ENCODE results near the gene BCAS4.
A peak's percentile ranks its signal among the peaks of the same experiment; 100 is the strongest.

Gene BCAS4

DNA sequence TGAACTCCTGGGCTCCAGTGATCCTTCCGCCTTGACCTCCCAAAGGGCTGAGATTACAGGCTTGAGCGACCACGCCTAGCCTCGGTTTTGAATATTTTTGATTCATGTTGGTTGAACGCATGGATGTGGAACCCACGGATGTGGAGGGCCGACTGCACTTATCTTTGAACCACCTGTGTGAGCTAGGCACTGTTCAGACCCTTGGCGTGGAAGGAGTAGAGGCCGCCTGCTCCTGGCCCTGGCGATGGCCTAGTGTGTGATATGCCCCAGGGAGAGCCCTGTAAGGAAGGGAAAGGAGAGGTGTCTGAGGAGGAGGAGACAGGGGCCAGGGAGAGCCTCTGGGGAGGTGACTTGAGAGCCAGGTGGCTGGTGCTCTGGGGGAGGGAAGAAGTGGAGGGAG lies 64.3 kb downstream of the BCAS4 start:
- no peaks in the 10 kb centered on the region for H3K4me1 Mint-ChIP-seq (ENCODE audit: low read depth)
- H3K9me3 Mint-ChIP-seq = no peaks in the 10 kb centered on the region
- H3K27ac Mint-ChIP-seq = no peak overlapping the region
- H3K27me3 Mint-ChIP-seq = no peaks in the 10 kb centered on the region
- no peak overlapping the region for H3K4me3 Mint-ChIP-seq
- H3K36me3 Mint-ChIP-seq (ENCODE audit: low read depth) = peaks cover 5% of the 10 kb centered on the region

DNA sequence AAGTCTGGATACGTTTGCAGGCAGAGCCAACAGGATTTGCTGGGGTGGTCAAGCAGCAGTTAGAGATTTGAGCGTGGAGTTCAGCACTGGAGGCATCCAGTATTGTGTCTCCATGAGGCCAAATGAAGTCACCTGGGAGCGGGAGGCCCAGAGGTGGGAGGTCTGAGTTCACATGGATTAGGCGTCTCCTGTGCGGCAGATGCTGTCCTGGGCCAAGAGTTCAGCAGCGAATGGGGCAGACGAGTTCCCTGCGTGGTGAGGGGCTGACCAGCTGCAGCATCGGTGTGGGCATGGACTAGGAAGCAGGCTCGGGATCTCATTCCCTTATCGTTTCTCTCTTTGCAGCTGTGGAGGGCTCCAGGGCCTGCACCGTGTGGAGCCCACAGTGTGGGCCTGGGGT lies 66.2 kb downstream of the BCAS4 start:
- no peaks in the 10 kb centered on the region for H3K36me3 Mint-ChIP-seq (ENCODE audit: low read depth)
- H3K4me3 Mint-ChIP-seq = no peak overlapping the region
- H3K27ac Mint-ChIP-seq = no peak overlapping the region
- H3K27me3 Mint-ChIP-seq = no peaks in the 10 kb centered on the region
- H3K9me3 Mint-ChIP-seq = no peaks in the 10 kb centered on the region
- H3K4me1 Mint-ChIP-seq (ENCODE audit: low read depth) = no peaks in the 10 kb centered on the region

DNA sequence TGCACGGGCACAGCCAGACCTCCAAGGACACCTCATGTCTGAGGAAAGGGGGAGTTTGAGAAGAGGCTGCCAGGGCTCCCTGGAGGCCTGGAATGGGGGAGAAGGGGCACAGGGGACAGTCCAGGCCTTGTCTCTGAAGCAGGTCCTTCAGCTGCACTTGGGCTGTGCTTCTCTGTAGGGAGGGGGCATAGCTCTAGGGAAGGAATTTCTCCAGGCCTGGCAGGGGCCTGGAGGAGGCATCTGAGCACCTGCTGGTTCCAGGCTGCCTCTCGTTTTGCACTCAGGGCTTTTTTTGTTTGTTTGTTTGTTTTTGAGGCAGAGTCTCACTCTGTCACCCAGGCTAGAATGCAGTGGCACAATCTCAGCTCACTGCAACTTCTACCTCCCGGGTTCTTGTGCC lies 67.7 kb downstream of the BCAS4 start:
- Mint-ChIP-seq H3K36me3 (ENCODE audit: low read depth) (no peaks in the 10 kb centered on the region), H3K27me3 (no peaks in the 10 kb centered on the region), H3K4me3 (no peak overlapping the region), H3K4me1 (ENCODE audit: low read depth) (no peaks in the 10 kb centered on the region), H3K27ac (no peak overlapping the region), H3K9me3 (no peaks in the 10 kb centered on the region)

DNA sequence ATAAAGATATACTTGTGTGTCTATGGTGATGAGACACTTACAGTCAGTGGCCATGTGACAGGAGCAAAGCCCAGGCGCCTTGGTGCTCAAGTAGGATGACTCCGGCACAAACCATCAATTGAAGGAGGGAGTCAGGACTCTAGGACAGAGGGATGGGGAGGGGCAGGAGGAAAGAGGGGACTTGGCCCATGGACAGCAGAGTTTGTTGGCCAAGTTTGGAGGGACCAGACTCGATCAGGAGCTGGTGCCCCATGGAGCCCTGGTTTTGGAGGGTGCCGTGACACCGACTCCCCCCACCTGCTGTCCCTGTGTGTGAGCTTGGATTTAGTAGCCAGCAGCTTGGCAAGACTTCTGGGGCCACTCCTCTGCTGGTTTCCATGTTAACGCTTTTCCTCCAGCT lies 70.3 kb downstream of the BCAS4 start:
- no peaks in the 10 kb centered on the region for H3K27me3 Mint-ChIP-seq
- no peak overlapping the region for H3K4me3 Mint-ChIP-seq
- H3K9me3 Mint-ChIP-seq = no peaks in the 10 kb centered on the region
- no peaks in the 10 kb centered on the region for H3K4me1 Mint-ChIP-seq (ENCODE audit: low read depth)
- H3K36me3 Mint-ChIP-seq (ENCODE audit: low read depth) = peaks cover 5% of the 10 kb centered on the region
- no peak overlapping the region for H3K27ac Mint-ChIP-seq

DNA sequence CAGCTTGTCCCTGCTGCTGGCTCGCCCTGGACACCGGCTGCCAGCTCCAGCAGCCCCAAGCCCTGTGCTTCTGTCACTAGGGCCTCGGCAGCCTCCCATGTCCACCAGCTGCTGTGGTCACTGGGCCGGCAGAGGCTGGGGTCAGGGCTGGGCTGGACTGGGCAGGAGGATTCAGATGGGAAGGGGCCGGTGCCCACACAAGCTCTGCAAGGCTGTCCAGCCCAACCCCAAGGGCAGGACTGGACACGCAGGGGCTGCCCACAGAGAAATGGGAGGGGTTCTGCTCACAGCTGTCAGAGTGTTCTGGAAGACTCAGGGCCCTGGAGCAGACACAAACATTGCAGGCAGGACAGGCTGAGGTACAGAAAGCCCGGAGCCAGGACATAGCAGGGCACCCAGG lies 70.7 kb downstream of the BCAS4 start:
- Mint-ChIP-seq H3K36me3 (ENCODE audit: low read depth) (peaks cover 5% of the 10 kb centered on the region), H3K4me3 (no peak overlapping the region), H3K27ac (no peak overlapping the region), H3K27me3 (no peaks in the 10 kb centered on the region), H3K9me3 (no peaks in the 10 kb centered on the region), H3K4me1 (ENCODE audit: low read depth) (no peaks in the 10 kb centered on the region)

DNA sequence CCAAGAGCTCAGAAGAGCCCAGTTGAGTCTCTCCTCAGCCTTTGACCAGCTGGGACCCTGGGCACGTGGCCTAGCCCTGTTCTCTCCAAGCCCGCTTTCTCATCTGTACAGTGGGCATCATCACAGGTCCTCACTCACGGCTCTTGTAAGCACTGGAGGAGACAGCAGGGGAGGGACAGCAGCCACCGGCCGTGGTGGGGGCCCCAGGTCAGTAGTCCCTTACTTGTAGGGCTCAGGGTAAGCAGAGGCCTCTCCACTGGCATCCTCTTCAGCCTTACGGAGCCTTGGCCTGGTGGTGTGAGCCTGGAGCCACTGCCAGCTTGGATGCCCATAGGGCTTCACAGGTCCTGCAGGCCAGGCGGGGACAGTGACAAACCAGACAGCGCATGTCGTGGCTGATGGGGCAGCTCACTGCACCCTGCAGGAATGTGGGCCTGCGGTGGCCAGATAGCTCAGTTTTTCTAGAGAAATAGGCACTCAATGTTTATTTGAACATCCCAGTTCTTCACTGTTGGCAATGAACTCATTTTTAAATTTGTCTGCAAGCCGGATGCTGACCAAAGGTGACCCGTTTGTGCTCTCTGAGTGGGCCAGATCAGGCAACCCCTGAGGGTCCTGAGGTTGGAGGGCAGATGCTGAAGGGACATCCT lies 71.3 kb downstream of the BCAS4 start:
- Mint-ChIP-seq H3K36me3 (ENCODE audit: low read depth) (peaks cover 5% of the 10 kb centered on the region), H3K4me3 (no peak overlapping the region), H3K27me3 (no peaks in the 10 kb centered on the region), H3K27ac (no peak overlapping the region), H3K9me3 (no peaks in the 10 kb centered on the region), H3K4me1 (ENCODE audit: low read depth) (no peaks in the 10 kb centered on the region)

DNA sequence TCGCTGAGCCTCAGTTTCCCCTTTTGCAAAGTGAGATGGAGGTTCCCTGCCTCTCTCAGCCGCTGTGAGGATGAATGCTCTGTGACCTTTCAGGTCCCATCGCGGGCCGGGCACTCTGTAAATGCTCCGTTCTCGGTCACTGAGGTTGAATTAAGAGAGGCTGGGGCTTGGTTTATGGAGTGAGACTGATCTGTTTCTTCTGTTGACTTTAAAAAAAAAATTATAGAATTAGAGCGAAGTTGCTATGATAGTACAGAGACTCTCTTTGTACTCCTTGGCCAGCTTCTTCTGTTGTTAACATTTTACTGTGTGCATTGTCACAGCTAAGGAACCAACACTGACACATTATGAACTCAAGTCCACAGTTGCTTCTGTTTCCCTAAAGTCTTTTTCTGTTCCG lies 72.0 kb downstream of the BCAS4 start:
- H3K27ac Mint-ChIP-seq = no peak overlapping the region
- no peaks in the 10 kb centered on the region for H3K9me3 Mint-ChIP-seq
- no peaks in the 10 kb centered on the region for H3K27me3 Mint-ChIP-seq
- peaks cover 5% of the 10 kb centered on the region for H3K36me3 Mint-ChIP-seq (ENCODE audit: low read depth)
- no peak overlapping the region for H3K4me3 Mint-ChIP-seq
- no peaks in the 10 kb centered on the region for H3K4me1 Mint-ChIP-seq (ENCODE audit: low read depth)

DNA sequence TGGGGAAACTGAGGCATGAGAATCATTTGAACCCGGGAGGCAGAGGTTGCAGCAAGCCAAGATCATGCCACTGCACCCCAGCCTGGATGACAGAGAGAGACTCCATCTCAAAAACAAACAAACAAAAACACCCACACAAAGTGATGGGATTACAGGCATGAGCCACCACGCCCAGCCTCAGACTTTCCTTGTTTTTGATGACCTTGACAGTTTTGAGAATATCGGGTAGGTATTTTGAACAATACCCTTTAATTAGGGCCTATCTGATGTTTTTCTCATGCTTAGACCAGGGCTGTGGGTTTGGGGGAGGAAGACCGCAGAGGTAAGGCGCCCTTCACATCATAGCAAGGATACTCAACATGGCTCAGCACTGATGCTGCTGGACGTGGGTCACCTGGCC lies 72.9 kb downstream of the BCAS4 start:
- Mint-ChIP-seq H3K4me3 (no peak overlapping the region), H3K4me1 (ENCODE audit: low read depth) (no peaks in the 10 kb centered on the region), H3K36me3 (ENCODE audit: low read depth) (peaks cover 5% of the 10 kb centered on the region), H3K27ac (no peak overlapping the region), H3K27me3 (no peaks in the 10 kb centered on the region), H3K9me3 (no peaks in the 10 kb centered on the region)

DNA sequence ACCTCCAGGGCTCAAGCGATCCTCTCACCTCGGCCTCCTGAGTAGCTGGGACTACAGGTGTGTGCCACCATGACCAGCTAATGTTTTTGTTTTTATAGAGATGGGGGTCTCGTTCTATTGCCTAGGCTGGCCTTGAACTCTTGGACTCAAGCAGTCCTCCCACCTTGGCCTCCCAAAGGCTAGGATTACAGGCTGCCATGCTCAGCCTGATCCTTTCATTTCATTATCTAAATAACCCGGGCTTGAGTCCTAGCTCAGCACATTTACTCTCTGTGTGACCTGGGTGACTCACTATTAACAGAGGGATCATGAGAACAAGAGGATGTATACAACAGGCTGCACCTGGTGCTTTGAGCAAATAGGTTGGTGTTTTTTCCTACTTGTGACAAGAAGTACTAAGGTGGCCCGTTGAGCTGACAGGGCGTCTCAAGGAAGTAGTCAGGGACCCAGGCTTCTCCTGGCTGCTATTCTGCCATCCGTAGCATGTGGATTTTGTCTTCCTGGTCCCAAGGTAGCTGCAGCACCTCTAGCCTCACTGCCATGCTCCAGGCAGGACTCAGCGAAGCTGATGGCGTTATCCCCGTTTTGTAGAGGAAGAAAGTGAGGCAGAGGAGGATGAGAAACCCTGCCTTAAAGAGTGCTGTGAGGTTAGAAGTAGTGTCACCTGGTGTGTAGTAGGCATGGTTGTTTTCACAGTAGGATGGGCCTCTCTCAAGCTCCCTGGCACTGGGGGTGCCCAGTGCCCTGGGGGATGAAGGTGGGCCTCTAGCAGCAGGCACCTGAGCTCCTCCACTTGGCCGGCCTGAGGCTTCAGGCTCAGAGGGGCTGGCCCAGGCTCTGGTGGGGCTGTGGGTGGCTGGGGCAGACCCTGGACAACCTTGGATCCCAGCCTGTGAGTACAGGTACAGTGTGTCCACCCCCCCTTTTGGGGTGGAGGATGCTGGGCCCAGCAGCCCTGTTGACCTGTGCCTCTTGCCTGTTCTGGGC lies 73.9 kb downstream of the BCAS4 start:
- Mint-ChIP-seq H3K36me3 (ENCODE audit: low read depth) (peaks cover 5% of the 10 kb centered on the region), H3K27me3 (no peaks in the 10 kb centered on the region), H3K4me3 (no peak overlapping the region), H3K9me3 (no peaks in the 10 kb centered on the region), H3K27ac (no peak overlapping the region), H3K4me1 (ENCODE audit: low read depth) (no peaks in the 10 kb centered on the region)

DNA sequence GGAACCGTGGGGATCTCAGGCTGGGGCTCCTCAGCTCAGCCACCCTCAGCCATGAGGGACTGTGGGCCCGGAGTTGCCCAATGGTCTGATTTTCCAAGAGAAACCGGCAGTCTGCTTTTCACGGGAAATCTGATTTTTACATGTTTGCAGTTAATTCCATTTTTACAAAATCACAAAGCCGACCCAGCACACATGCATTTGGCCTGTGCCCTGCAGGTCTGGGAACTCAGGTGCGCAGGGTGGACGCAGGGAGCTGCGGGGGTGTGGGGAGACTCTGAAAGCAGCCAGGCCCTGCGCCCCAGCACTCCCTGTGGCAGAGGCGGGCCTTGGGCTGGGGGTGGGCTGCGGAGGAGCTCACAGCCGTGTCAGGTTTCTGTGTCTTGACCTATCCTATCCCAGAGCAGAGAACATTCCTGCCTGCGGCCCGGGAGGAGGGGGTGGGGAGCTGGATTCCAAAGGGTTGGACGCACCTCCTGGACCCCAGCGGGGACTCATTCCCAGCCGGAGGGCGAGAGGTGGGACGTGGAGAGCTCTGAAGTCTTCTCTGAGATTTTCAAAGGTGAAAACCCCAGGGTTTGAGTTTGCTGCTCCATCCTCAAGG lies 75.8 kb downstream of the BCAS4 start:
- Mint-ChIP-seq H3K4me1 (ENCODE audit: low read depth) (no peaks in the 10 kb centered on the region), H3K36me3 (ENCODE audit: low read depth) (peaks cover 5% of the 10 kb centered on the region), H3K27ac (no peak overlapping the region), H3K4me3 (no peak overlapping the region), H3K9me3 (no peaks in the 10 kb centered on the region), H3K27me3 (no peaks in the 10 kb centered on the region)

DNA sequence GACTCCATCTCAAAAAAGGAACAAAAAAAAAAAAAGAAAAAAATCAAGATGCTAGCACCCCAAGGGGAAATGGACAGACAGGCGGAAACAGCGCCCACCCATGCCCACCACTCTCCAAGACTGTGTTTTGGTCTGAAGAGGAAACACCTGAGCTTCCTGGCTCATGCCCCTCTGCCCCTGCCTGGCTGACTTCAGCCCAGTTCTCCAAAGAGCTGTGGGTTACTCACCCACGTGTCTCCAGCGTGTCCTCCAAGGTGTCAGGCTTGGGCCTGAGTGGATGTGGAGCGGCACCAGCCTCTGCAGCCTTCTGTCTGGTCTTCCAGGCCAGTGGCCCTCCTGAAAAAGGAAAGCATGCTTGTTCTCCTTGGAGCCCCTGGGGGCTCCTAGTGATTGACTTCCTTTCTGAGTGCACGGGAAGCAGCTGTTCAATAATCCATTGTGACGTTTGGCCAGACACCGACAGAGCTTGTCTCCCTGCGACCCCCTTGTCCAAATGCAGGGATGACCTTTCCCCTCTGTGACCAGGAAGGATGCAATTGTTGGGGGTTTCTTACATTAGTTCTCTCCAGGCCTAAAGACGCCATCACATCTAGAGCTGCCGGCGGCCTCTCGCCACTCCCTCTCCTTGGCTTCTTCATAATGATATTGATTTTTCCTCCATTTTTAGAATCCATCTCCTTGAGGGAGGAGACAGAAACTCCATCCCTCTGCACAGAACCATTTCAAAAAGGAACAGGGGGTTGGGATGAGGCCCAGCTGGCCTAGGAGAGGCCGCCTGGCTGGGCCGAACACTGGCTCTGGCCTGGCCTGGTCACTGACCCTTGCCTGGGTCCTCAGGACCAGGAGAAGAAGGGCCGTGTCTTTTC lies 77.9 kb downstream of the BCAS4 start:
- no peaks in the 10 kb centered on the region for H3K4me1 Mint-ChIP-seq (ENCODE audit: low read depth)
- H3K4me3 Mint-ChIP-seq = no peak overlapping the region
- no peaks in the 10 kb centered on the region for H3K9me3 Mint-ChIP-seq
- no peaks in the 10 kb centered on the region for H3K27me3 Mint-ChIP-seq
- H3K27ac Mint-ChIP-seq = no peak overlapping the region
- peaks cover 13% of the 10 kb centered on the region for H3K36me3 Mint-ChIP-seq (ENCODE audit: low read depth)

DNA sequence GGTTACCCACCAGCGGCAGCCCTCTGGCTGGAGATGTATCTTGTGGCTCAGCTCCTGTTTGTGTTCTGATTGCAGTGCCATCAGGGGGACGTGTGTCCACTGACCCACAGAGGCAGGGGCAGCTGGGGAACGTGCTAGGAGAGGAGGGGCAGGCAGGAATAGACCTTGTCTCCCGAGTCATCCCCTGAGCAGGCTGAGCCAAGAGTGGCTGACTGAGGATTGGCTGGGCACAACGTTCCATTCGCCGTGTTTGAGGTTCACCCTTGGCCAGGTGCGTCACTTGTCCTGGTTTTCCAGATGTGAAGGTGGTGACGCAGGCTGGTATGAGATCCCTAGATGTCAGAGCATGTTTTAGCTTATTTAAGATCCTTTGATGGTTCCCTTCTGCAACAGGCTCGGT lies 78.7 kb downstream of the BCAS4 start:
- Mint-ChIP-seq H3K4me3 (no peak overlapping the region), H3K36me3 (ENCODE audit: low read depth) (peaks cover 8% of the 10 kb centered on the region), H3K27ac (peak overlapping the region; percentile 71), H3K9me3 (no peaks in the 10 kb centered on the region), H3K27me3 (no peaks in the 10 kb centered on the region), H3K4me1 (ENCODE audit: low read depth) (no peaks in the 10 kb centered on the region)

DNA sequence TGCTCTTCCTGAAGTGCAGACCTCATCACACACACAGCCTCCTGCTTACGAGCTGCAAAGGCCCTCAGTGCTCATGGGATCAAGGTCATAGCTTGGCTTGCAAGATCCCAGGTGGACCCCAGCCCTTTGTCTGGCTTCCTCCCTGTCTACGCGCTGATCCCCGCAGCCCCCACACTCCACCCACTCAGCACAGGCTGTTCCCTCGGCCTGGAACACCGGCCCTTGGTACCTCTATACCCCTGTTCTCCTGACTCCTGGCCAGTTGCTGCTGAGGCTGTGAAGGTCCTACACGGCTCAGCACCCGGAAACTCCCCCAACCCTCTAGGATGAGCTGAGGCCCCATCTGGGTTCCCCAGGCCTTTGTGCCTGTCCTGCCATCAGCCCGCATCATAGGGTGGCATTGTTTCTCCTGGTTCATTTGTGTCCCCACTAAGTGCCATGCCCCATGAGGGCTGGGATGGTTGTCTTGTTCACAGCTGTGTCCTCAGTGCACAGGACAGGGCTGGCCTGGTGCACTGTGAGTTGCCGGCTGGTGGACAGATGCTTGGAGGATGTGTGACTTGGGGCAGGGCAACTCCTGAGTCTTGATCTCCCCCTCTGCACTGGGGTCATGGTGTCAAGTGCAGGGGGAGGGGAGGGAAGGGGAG lies 79.4 kb downstream of the BCAS4 start:
- Mint-ChIP-seq H3K27ac (no peak overlapping the region), H3K36me3 (ENCODE audit: low read depth) (peaks cover 8% of the 10 kb centered on the region), H3K4me3 (no peak overlapping the region), H3K27me3 (no peaks in the 10 kb centered on the region), H3K9me3 (no peaks in the 10 kb centered on the region), H3K4me1 (ENCODE audit: low read depth) (no peaks in the 10 kb centered on the region)
